Chondrocyte (in vitro differentiated cells): ENCODE results near the gene FOXP1. TPM values are rescaled to one million over a fixed set of nuclear protein-coding genes. Genes with fewer than 3 reads are reported as not detected.
A peak's percentile ranks its signal among the peaks of the same experiment; 100 is the strongest.

Source experiments
- DNase-seq: peaks from one replicate; pipeline ENCODE4 v3.0.0; 2021; ENCODE audit warnings: mixed read lengths, low spot score
- H3K27ac Mint-ChIP-seq: one replicate; pipeline ENCODE4 v1.8.0; 2021; ENCODE audit warnings: mild to moderate bottlenecking, moderate library complexity, mixed read lengths; ENCODE audit not compliant: unreplicated experiment
- H3K27me3 Mint-ChIP-seq: 2 replicates; pipeline ENCODE4 v1.8.0; 2021; ENCODE audit warnings: low read depth, mixed read lengths
- H3K36me3 Mint-ChIP-seq: 2 replicates; pipeline ENCODE4 v1.8.0; 2021; ENCODE audit warnings: low read depth, mixed read lengths
- H3K4me1 Mint-ChIP-seq: 2 replicates; pipeline ENCODE4 v1.8.0; 2021; ENCODE audit warnings: low read depth, mild to moderate bottlenecking, mixed read lengths
- H3K4me3 Mint-ChIP-seq: one replicate; pipeline ENCODE4 v1.8.0; 2021; ENCODE audit warnings: mild to moderate bottlenecking, moderate library complexity, mixed read lengths; ENCODE audit not compliant: unreplicated experiment
- H3K9me3 Mint-ChIP-seq: 2 replicates; pipeline ENCODE4 v1.8.0; 2021; ENCODE audit warnings: low read depth, mixed read lengths
- CTCF ChIP-seq: fragments of 200-600 bp; sonication (generic); IDR thresholded peaks from 2 replicates; pipeline ENCODE4 v1.5.0; 2021; ENCODE audit warnings: antibody characterized with exemption, mild to moderate bottlenecking, moderate library complexity
- total RNA-seq: library from RNA; stranded (reverse); gene quantifications from 3 replicates; pipeline ENCODE4 v1.2.1, GENCODE V29; 2021

The FOXP1 gene
- total RNA-seq, 1 donor from 2014 or later = 206 TPM

GRCh38 chr3:71238355-71238757 is 345.2 kb downstream of the FOXP1 start:
- peaks cover 55% of the 10 kb centered on the region for H3K4me1 Mint-ChIP-seq
- peaks cover 2% of the 10 kb centered on the region for H3K9me3 Mint-ChIP-seq
- H3K27ac Mint-ChIP-seq = peak overlapping the region; percentile 92
- no peak overlapping the region for H3K4me3 Mint-ChIP-seq
- peaks cover 3% of the 10 kb centered on the region for H3K36me3 Mint-ChIP-seq
- DNase-seq = no peak
- no peaks in the 10 kb centered on the region for H3K27me3 Mint-ChIP-seq
- TF ChIP-seq CTCF = no peak

GRCh38 chr3:71237672-71238071 is 345.9 kb downstream of the FOXP1 start:
- Mint-ChIP-seq H3K27ac (peak overlapping the region; percentile 92), H3K27me3 (no peaks in the 10 kb centered on the region), H3K4me1 (peaks cover 49% of the 10 kb centered on the region), H3K36me3 (peaks cover 3% of the 10 kb centered on the region), H3K4me3 (no peak overlapping the region), H3K9me3 (peaks cover 2% of the 10 kb centered on the region)
- DNase-seq = no peak
- TF ChIP-seq CTCF = no peak

GRCh38 chr3:71235846-71236245 is 347.7 kb downstream of the FOXP1 start:
- Mint-ChIP-seq H3K9me3 (peaks cover 2% of the 10 kb centered on the region), H3K27me3 (no peaks in the 10 kb centered on the region), H3K27ac (no peak overlapping the region), H3K36me3 (peaks cover 6% of the 10 kb centered on the region), H3K4me3 (no peak overlapping the region), H3K4me1 (peaks cover 44% of the 10 kb centered on the region)
- DNase-seq = no peak
- no peak for TF ChIP-seq CTCF

GRCh38 chr3:71232895-71233294 is 350.6 kb downstream of the FOXP1 start:
- no peak for DNase-seq
- no peaks in the 10 kb centered on the region for H3K27me3 Mint-ChIP-seq
- H3K36me3 Mint-ChIP-seq = peaks cover 4% of the 10 kb centered on the region
- H3K9me3 Mint-ChIP-seq = no peaks in the 10 kb centered on the region
- peaks cover 29% of the 10 kb centered on the region for H3K4me1 Mint-ChIP-seq
- H3K4me3 Mint-ChIP-seq = no peak overlapping the region
- TF ChIP-seq CTCF = no peak
- peak overlapping the region; percentile 74 for H3K27ac Mint-ChIP-seq

- Mint-ChIP-seq H3K9me3 (no peaks in the 10 kb centered on the region), H3K27me3 (no peaks in the 10 kb centered on the region), H3K4me1 (peaks cover 26% of the 10 kb centered on the region), H3K36me3 (peaks cover 4% of the 10 kb centered on the region), H3K4me3 (no peak overlapping the region), H3K27ac (peak overlapping the region; percentile 27)
- TF ChIP-seq CTCF = no peak
- DNase-seq = no peak
Observed at GRCh38 chr3:71232175-71232679, 351.3 kb downstream of the FOXP1 start.
